Measurements from ENCODE around the gene AKR1C8. TPM values are rescaled to one million over a fixed set of nuclear protein-coding genes. Genes with fewer than 3 reads are reported as not detected.

AKR1C8 gene
- polyA plus RNA-seq, 1 donor from 2014 or later = 0.54 TPM

DNA sequence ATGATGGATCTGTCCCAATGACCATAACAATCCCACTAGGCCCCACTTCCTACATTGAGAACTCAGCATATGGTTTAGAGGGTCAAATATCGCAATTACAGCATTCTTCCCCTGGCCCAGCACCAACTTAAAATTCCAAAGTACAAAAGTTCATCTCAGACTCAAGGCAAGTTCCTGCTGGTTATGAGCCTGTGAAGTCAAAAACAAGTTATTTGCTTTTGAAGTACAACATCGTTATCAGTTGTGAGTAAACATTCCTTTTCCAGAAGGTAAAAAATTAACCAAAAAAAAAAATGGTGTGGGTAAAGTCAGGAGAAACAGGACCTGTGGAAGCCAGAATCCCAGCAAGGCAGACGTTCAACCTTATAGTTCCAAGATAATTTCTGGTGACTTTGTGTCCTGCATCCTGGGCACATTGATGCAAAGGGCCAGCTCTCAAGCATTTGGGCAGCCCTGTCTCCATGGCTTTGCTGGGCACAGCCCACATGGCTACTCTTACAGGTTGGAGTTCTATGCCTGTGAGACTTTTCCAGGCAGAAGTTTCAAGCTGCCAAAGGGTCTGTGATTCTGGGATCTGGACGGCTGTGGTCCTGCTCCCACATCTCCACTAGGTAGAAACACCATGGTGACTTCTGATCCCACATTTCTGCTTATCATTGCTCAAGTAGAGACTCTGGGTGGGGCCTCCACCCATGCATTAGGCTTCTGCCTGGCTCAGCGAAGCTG is 37.5 kb downstream of the AKR1C8 start:
- no peak overlapping the region for H3K4me2 ChIP-seq (ENCODE audit: low read length)
- no peaks in the 10 kb centered on the region for H3K9me2 ChIP-seq (ENCODE audit: insufficient read depth, low read length)
- no peak for TF ChIP-seq RAD21 (conservative IDR thresholded peaks at IDR 0.05)
- no peak for TF ChIP-seq TAF1 (IDR thresholded peaks at IDR 0.05; ENCODE audit: low read depth)
- H3K9ac ChIP-seq (ENCODE audit: low read length) = no peak overlapping the region
- no peaks in the 10 kb centered on the region for H3K36me3 ChIP-seq (ENCODE audit: insufficient read depth, low read length)
- no peak overlapping the region for H3K4me3 ChIP-seq (ENCODE audit: low read length)
- no peaks in the 10 kb centered on the region for H3F3A ChIP-seq (ENCODE audit: insufficient read depth, low read length, poor library complexity, severe bottlenecking)
- no peaks in the 10 kb centered on the region for H3K27me3 ChIP-seq (ENCODE audit: insufficient read depth, low read depth, low read length)
- H3K79me2 ChIP-seq (replicated peaks; ENCODE audit: insufficient read depth, low read length) = no peaks in the 10 kb centered on the region
- no peak overlapping the region for H2AFZ ChIP-seq (ENCODE audit: low read depth, low read length)
- no peaks in the 10 kb centered on the region for H3K9me3 ChIP-seq (ENCODE audit: low read length)
- H4K20me1 ChIP-seq (ENCODE audit: insufficient read depth) = no peaks in the 10 kb centered on the region
- no peak overlapping the region for H3K27ac ChIP-seq (ENCODE audit: low read length)

DNA sequence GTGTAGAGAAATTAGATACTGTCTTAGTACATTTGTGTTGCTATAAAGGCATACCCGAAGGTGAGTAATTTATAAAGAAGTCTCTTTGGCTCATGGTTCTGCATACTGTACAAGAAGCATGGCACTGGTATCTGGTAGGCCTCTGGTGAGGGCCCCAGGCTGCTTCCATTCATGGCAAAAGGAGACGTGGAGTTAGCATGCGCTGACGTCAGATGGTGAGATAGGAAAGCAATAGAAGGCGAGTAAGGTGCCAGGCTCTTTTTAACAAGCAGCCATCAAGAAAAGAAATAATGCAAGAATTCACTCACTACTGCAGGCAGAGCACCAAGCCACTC is 38.1 kb downstream of the AKR1C8 start:
- H3K4me3 ChIP-seq (ENCODE audit: low read length) = no peak overlapping the region
- H4K20me1 ChIP-seq (ENCODE audit: insufficient read depth) = no peaks in the 10 kb centered on the region
- H3K9me3 ChIP-seq (ENCODE audit: low read length) = no peaks in the 10 kb centered on the region
- H3F3A ChIP-seq (ENCODE audit: insufficient read depth, low read length, poor library complexity, severe bottlenecking) = no peaks in the 10 kb centered on the region
- no peak overlapping the region for H3K4me2 ChIP-seq (ENCODE audit: low read length)
- no peaks in the 10 kb centered on the region for H3K9me2 ChIP-seq (ENCODE audit: insufficient read depth, low read length)
- H2AFZ ChIP-seq (ENCODE audit: low read depth, low read length) = no peak overlapping the region
- TF ChIP-seq, protein P1, sequence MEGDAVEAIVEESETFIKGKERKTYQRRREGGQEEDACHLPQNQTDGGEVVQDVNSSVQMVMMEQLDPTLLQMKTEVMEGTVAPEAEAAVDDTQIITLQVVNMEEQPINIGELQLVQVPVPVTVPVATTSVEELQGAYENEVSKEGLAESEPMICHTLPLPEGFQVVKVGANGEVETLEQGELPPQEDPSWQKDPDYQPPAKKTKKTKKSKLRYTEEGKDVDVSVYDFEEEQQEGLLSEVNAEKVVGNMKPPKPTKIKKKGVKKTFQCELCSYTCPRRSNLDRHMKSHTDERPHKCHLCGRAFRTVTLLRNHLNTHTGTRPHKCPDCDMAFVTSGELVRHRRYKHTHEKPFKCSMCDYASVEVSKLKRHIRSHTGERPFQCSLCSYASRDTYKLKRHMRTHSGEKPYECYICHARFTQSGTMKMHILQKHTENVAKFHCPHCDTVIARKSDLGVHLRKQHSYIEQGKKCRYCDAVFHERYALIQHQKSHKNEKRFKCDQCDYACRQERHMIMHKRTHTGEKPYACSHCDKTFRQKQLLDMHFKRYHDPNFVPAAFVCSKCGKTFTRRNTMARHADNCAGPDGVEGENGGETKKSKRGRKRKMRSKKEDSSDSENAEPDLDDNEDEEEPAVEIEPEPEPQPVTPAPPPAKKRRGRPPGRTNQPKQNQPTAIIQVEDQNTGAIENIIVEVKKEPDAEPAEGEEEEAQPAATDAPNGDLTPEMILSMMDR (IDR thresholded peaks at IDR 0.05; ENCODE audit: poor library complexity, severe bottlenecking) = no peak
- TF ChIP-seq EP300 (conservative IDR thresholded peaks at IDR 0.05; ENCODE audit: poor library complexity, severe bottlenecking) (no peak), RAD21 (conservative IDR thresholded peaks at IDR 0.05) (no peak), MXI1 (conservative IDR thresholded peaks at IDR 0.05; ENCODE audit: poor library complexity, severe bottlenecking) (no peak), REST (IDR thresholded peaks at IDR 0.05; ENCODE audit: borderline replicate concordance) (no peak), SMC3 (conservative IDR thresholded peaks at IDR 0.05; ENCODE audit: poor library complexity) (no peak), POLR2AphosphoS5 (IDR thresholded peaks at IDR 0.05) (no peak), EZH2 (IDR thresholded peaks at IDR 0.05; ENCODE audit: borderline replicate concordance, insufficient read depth, low read length, poor library complexity, severe bottlenecking) (no peak), TAF1 (IDR thresholded peaks at IDR 0.05; ENCODE audit: low read depth) (no peak)
- H3K27ac ChIP-seq (ENCODE audit: low read length) = no peak overlapping the region
- H3K27me3 ChIP-seq (ENCODE audit: insufficient read depth, low read depth, low read length) = no peaks in the 10 kb centered on the region
- H3K9ac ChIP-seq (ENCODE audit: low read length) = no peak overlapping the region
- H3K36me3 ChIP-seq (ENCODE audit: insufficient read depth, low read length) = no peaks in the 10 kb centered on the region
- no peaks in the 10 kb centered on the region for H3K79me2 ChIP-seq (replicated peaks; ENCODE audit: insufficient read depth, low read length)
